ENCODE data around the gene ERC2. TPM values are rescaled to one million over a fixed set of nuclear protein-coding genes. Genes with fewer than 3 reads are reported as not detected.

ERC2 gene
- total and polyA plus RNA-seq, 11 donors: 0.16 to 3.8 (median 1.6) TPM

DNA sequence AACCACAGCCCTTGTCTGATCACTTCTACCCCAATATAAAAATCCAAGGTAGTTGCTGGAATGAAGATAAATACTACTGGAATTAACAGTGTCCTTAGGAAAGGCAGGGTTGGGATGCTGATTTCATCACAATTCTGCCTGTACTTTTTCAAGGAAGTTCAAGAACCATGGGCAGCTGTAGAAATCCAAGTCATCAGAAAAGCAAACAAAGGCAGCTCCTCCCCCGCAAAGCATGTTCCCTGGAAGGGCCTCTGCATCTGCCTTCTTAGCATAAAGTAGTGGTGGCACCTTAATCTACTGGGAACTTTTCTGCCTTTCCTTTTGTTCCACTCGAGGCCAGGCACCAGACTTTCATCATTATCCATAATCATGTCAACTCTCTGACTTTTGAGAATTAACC lies 54.4 kb downstream of the ERC2 start:
- no peak overlapping the region for H3K4me3 ChIP-seq
- 33 to 74% (median 59%) methylated on average over 2 of the region's 2 CpGs for WGBS, 4 donors
- H3K36me3 ChIP-seq: no peaks in the 10 kb centered on the region
- intact Hi-C loops (cut with DNase I): no loop called here
- DNase-seq: no peak
- H3K27ac ChIP-seq: no peak overlapping the region
- peaks cover 0 to 3% (median 0%) of the 10 kb centered on the region in 12 donors for H3K9me3 ChIP-seq
- no peak for ATAC-seq
- no peaks in the 10 kb centered on the region for H3K27me3 ChIP-seq
- TF ChIP-seq, protein P1, sequence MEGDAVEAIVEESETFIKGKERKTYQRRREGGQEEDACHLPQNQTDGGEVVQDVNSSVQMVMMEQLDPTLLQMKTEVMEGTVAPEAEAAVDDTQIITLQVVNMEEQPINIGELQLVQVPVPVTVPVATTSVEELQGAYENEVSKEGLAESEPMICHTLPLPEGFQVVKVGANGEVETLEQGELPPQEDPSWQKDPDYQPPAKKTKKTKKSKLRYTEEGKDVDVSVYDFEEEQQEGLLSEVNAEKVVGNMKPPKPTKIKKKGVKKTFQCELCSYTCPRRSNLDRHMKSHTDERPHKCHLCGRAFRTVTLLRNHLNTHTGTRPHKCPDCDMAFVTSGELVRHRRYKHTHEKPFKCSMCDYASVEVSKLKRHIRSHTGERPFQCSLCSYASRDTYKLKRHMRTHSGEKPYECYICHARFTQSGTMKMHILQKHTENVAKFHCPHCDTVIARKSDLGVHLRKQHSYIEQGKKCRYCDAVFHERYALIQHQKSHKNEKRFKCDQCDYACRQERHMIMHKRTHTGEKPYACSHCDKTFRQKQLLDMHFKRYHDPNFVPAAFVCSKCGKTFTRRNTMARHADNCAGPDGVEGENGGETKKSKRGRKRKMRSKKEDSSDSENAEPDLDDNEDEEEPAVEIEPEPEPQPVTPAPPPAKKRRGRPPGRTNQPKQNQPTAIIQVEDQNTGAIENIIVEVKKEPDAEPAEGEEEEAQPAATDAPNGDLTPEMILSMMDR (IDR thresholded peaks at IDR 0.05): no peak
- no peak for TF ChIP-seq POLR2A (IDR thresholded peaks at IDR 0.05)
- no peaks in the 10 kb centered on the region for H3K4me1 ChIP-seq

GRCh38 chr3:56411166-56411565 lies 57.1 kb downstream of the ERC2 start:
- Histone ChIP-seq H3K9me3 (peaks cover 0 to 3% (median 0%) of the 10 kb centered on the region in 12 donors), H3K27me3 (no peaks in the 10 kb centered on the region), H3K4me1 (no peaks in the 10 kb centered on the region), H3K4me3 (no peak overlapping the region), H3K36me3 (no peaks in the 10 kb centered on the region), H3K27ac (no peak overlapping the region)
- WGBS, 4 donors: 83 to 89% (median 86%) methylated on average over 5 of the region's 5 CpGs
- TF ChIP-seq, protein P1 (IDR thresholded peaks at IDR 0.05): no peak
- no peak for TF ChIP-seq POLR2A (IDR thresholded peaks at IDR 0.05)
- intact Hi-C loops (cut with DNase I): no loop called here
- no peak for DNase-seq
- no peak for ATAC-seq

DNA sequence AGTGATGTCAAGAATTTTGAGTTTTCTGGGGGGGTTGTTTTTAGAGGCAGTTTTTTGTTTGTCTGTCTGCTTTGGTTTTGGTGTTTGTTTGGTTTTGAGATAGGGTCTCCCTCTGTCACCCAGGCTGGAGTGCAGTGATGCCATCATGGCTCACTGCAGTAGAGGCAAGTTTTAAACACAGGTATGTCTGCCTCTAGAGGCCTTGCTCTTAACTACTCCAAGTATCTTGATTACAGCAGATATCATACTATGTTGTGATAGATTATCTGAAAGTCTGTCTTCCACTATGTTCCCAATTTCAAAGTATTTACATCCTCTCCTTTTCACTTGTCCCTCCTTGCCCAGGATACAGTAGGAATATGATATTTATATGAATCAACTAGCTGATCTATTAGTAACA lies 57.7 kb downstream of the ERC2 start:
- intact Hi-C loops (cut with DNase I): no loop called here
- Histone ChIP-seq H3K4me1 (no peaks in the 10 kb centered on the region), H3K36me3 (no peaks in the 10 kb centered on the region), H3K4me3 (no peak overlapping the region), H3K27ac (no peak overlapping the region), H3K27me3 (no peaks in the 10 kb centered on the region), H3K9me3 (peaks cover 0 to 3% (median 0%) of the 10 kb centered on the region in 12 donors)
- ATAC-seq (no peak), DNase-seq (no peak)
- no peak for TF ChIP-seq POLR2A (IDR thresholded peaks at IDR 0.05)
- TF ChIP-seq, protein P1 (IDR thresholded peaks at IDR 0.05): no peak

DNA sequence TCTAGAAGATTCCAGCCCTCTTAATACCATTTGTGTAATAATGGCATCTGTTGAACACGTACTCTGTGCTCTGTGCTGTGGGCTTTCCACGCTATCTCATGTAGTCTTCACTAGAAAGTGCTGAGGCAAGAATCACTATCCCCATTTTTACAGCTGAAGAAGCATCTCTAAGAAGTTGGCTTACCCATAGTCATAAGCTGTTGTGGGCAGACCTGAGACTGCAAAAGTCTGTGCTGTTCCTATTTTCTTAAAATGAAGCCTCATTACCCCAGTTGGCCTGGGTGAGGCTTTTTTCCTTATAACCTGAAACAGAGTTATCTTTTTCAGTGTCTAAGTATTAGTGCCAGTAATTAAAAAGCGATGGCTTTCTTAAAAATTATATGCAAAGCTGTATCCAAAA lies 58.5 kb downstream of the ERC2 start:
- no peak for TF ChIP-seq POLR2A (IDR thresholded peaks at IDR 0.05)
- no peaks in the 10 kb centered on the region for H3K36me3 ChIP-seq
- ATAC-seq (no peak), DNase-seq (no peak)
- WGBS, 4 donors: 91 to 93% (median 91%) methylated on average over 3 of the region's 3 CpGs
- H3K4me1 ChIP-seq: no peaks in the 10 kb centered on the region
- no peak overlapping the region for H3K27ac ChIP-seq
- H3K4me3 ChIP-seq: no peak overlapping the region
- no peaks in the 10 kb centered on the region for H3K27me3 ChIP-seq
- peaks cover 0 to 3% (median 0%) of the 10 kb centered on the region in 12 donors for H3K9me3 ChIP-seq
- intact Hi-C loops (cut with DNase I): no loop called here

GRCh38 chr3:56408761-56409196 lies 59.5 kb downstream of the ERC2 start:
- H3K27ac ChIP-seq: no peak overlapping the region
- H3K9me3 ChIP-seq: peaks cover 0 to 3% (median 0%) of the 10 kb centered on the region in 12 donors
- no peak overlapping the region for H3K4me3 ChIP-seq
- no peaks in the 10 kb centered on the region for H3K4me1 ChIP-seq
- ATAC-seq (no peak), DNase-seq (no peak)
- H3K27me3 ChIP-seq: no peaks in the 10 kb centered on the region
- WGBS, 4 donors: 91 to 94% (median 93%) methylated on average over 18 of the region's 18 CpGs
- intact Hi-C loops (cut with DNase I): no loop called here
- H3K36me3 ChIP-seq: no peaks in the 10 kb centered on the region
- TF ChIP-seq, protein P1 (IDR thresholded peaks at IDR 0.05): no peak
- no peak for TF ChIP-seq POLR2A (IDR thresholded peaks at IDR 0.05)

Measured in heart left ventricle (tissue), 16 donors.